GM18867 (cell line): ENCODE results near the gene MAVS.
"Not testable (repeated sequence)": the region's sequence is repeated elsewhere in the genome, so short reads cannot be mapped to it uniquely, and the experiment has no call there.

Experiments
- ATAC-seq: cut with Tn5 transposase; IDR thresholded peaks from one replicate; pipeline ENCODE4 v1.9.1; 2021; ENCODE audit warnings: mild to moderate bottlenecking, moderate library complexity; ENCODE audit not compliant: unreplicated experiment

Gene MAVS

DNA sequence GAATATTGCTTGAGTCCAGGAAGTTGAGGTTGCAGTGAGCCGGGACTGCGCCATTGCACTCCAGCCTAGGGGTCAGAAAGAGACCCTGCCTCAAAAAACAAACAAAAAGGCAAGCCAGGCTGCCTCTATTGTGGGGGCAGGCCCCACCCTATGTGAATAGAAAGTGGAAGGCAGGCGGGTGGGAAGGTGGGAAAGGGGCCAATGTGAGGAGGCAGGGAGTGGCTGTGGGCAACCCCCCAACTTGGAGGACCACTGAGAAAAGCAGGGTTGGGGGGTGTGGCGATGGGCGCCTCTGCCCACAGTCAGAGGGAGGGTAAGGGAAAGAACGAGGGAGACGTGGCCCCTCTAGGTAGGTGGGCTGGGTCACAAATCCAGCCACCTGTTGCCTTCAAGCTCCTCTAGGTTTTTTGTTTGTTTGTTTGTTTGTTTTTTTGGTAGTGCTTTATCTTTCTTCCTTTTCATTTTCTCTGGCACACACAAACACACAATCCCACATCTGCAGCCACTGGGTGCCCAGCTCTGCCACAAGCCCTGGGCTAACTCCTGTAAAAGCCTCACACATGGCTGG is 31.6 kb upstream of the MAVS start:
- no peak for ATAC-seq

DNA sequence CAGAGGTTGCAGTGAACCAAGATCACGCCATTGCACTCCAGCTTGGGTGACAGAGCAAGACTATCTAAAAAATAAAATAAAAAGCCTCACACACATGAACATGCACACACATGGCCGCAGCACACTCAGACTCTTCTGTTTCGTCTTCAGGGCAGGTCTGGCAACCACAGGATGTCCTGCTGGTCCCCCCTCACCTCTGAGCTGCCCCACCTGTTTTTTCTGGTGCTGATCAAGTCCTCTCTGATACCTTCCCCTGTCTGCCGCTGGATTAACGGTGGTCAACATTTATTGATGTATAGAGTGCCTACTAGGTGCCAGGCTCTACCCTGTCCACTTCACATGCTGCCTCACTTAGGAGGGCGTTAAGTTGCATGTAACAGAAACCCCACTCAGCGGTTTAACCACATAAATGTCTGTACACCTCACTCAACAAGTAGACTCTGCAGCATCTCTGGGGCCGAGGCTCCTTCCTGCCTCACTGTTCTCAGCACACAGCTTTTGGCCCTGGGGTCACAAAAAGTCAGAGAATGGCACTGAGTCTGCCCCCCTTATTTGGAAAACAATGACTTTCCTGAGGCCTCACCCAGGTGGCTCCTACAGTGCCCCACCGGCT is 30.8 kb upstream of the MAVS start:
- ATAC-seq = no peak

DNA sequence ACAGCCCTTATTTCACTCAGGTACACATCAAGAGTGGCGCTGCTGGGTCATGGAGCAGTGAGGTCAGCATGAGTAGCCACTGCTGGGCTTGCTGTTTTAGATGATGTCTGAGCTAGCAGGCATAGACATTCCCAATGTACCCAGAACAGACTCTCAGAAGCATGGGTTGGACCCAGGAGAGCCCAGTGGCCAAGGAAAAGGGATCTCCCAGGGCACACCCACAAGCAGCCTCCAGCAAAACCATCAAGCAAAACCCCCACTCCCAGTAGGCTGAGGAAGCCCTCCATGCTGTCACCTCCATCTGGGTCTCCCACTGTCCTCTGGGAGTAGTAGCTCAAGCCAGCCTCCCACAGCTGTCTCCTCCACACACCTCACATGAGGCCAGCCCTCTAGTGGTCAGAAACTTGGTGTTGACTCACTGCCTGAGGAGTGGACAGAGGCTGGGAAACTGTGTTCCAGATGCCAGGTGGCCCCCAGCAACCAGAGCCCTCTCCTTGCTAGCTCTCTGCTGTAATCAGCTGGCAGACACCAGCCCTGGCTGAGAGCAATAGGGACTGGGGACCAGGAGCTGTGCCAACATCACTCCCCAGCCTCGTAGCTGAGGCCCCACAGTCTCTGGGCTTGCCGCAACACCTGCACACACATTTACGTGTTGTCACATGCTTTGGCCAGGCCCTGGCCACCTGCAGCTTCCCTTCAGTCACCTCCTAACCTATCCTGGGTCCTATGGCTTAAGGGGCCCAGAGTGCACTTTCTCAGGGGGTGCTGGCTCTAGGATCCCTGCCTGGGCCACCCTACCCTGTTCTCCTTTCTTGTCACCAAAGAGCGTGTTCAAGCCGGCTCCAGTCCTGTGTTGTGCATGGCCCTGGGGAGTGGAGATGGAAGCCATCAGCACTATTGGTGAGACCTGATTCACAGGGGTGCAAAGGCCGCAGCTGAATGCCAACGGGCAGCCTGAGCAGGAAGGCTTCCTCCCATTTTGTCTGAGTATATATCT is 28.2 kb upstream of the MAVS start:
- no peak for ATAC-seq

DNA sequence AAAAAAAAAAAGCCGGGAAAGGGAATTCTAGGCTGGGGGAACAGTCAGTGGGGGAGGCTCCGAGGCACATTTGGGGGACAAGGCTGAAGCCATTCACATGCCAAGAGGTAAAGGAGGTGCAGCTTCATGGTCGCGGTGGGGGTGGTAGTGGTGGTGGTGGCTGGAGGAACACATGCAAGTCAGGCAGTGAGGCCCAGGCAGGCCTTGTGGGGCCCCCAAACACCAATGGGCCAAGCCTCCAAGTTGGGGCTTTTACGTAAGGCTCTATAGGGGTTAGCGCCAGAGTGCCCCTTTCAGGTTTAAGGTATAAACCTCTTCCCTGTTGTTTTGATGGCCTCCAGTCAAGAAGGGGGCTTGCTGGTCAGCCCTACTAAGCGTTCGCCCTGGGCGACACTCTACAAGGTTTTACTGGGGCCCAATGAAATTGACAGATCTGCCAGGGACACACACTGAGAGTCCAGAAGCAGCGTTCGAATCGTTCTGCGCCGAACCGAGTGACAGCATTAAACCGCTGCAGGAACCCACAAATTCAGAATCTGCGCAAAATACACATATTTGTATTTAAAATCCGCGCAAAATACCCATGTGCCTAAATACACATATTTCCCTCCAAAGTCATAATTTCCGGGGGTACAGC is 27.1 kb upstream of the MAVS start:
- no peak for ATAC-seq

- peak; percentile 80 for ATAC-seq
Observed at GRCh38 chr20:3820048-3820900, 26.4 kb upstream of the MAVS start, which contains the start of gene AP5S1. Gene AP5S1 (plus strand): TSS chr20:3820547. CDS start chr20:3822118, 1,571 bp downstream.

- ATAC-seq = peak; percentile 6
Observed at GRCh38 chr20:3820901-3821727, 25.5 kb upstream of the MAVS start.

DNA sequence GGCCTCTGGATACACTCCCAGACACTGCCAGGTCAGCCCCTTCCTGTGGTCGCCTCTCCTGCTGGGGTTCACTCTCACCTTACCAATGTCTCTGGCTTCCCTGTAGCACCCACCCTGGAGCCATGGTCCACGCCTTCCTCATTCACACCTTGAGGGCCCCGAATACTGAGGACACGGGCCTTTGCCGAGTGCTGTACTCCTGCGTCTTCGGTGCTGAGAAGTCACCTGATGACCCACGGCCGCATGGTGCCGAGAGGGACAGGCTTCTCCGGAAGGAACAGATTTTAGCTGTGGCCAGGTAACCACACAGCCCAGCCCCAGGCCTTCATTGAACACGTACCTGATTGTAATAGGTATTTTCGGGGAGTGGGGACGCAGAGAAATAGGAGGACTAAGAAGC is 24.6 kb upstream of the MAVS start:
- no peak for ATAC-seq

- ATAC-seq = no peak
Observed at GRCh38 chr20:3823881-3824280, 22.8 kb upstream of the MAVS start.

DNA sequence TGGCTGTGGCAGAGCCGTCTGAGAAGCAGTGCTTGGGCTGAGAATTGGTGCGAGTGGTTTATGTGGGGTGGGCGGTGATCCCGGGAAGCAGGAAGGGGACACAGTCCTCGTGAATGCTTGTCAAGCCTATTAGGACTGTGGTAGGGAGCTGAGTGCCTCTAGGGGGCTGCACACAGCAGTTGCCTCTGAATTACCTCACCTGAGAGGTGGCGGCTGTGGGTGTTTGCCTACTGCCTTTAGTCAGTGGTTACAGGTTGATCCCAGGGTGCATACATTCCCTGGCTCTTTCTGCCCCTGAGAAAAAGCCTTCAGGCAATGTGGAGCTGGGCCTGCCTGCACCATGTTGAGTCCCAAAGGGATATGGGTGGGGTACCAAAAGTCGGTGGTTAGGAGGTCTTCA is 21.1 kb upstream of the MAVS start:
- no peak for ATAC-seq

- ATAC-seq = no peak
Observed at GRCh38 chr20:3826420-3826819, 20.2 kb upstream of the MAVS start.

DNA sequence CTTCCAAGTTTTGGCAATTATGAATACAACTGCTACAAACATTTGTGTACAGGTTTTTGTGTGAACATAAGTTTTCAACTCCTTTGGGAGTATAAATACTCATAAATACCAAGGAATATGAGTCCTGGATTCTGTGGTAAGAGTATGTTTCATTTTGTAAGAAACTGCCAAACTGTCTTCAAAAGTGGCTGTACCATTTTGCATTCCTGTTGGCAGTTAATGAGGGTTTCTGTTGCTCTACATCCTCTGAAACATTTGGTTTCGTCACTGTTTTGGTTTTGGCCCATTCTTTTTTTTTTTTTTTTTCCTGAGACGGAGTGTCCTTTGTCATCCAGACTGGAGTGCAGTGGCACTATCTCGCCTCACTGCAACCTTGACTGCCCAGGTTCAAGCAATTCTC is 17.8 kb upstream of the MAVS start:
- no peak for ATAC-seq

DNA sequence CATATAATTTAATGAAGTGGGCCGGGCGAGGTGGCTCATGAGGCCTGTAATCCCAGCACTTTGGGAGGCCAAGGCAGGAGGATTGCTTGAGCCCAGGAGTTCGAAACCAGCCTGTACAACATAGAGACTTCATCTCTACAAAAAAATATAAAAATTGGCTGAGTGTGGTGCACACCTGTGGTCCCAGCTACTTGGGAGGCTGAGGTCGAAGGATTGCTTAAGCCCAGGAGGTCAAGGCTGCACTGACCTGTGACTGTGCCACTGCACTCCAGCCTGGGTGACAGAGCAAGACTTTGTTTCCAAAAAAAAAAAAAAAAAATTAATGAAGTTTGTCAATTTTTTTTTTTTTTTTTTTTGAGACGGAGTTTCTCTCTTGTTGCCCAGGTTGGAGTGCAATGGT is 16.7 kb upstream of the MAVS start:
- not testable (repeated sequence) for ATAC-seq

DNA sequence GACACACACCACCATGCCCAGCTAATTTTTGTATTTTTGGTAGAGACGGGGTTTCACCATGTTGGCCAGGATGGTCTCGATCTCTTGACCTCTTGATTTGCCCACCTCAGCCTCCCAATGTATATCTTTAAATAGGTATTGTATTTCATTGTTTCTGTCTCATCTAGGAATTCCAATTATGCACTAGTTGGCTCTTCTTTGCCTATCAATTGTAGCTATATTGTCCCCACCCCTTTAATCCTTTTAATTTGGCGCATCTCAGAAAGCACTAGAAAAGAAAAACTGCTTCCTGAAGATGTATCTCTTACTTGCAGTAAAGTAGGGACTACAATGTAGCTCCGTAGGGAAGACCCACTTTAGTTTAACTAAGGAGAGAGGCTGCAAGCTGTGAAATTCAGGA is 10.5 kb upstream of the MAVS start:
- no peak for ATAC-seq

- no peak for ATAC-seq
Observed at GRCh38 chr20:3839328-3839727, 7.3 kb upstream of the MAVS start.

DNA sequence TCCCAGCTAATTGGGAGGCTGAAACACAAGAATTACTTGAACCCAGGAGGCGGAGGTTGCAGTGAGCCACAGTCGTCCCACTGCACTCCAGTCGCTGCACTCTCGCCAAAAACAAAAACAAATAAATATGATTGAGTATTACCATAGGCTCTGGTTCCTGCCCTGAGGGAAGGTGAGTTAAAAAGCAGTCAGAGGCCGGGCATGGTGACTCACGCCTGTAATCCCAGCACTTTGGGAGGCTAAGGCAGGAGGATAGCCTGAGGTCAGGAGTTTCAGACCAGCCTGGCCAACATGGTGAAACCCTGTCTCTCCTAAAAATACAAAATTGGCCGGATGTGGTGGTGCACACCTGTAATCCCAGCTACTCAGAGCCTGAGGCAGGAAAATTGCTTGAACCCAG is 6.4 kb upstream of the MAVS start:
- ATAC-seq = not testable (repeated sequence)

DNA sequence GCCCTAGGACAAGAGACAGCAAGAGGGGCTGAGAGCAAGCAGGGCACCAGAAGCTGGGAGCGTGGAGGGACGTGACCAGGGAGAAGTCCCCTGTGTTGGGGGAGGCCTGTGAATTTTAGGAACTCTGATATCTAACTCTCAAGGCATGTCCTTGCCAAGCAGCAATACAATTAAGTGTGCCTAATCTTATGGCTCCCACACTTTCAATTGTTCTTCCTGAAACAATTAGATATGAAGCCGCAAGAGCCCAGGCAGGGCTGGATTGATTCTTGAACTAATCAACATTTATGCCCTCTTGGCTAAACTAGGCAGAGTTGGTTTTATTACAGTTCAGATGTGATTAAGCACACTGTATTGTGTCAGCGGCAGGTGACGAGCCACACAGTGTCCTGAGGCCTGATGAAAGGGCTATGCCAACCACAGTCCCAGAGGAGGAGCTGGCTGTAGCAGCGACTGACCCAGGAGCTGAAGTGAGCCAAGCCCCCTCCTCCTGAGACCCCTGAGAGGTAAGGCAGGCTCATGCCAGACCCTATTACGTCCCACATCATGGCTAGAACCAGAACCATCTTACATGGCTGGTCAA is 4.2 kb upstream of the MAVS start:
- no peak for ATAC-seq

- no peak for ATAC-seq
Observed at GRCh38 chr20:3843490-3843889, 3.1 kb upstream of the MAVS start.

- ATAC-seq = not testable (repeated sequence)
Observed at GRCh38 chr20:3843990-3844619, 2.5 kb upstream of the MAVS start.

- ATAC-seq = no peak
Observed at GRCh38 chr20:3846378-3846739, 275 bp upstream of the MAVS start.
